HG03432 (cell line): ENCODE data around the gene ARMC3.

Experiments
- ATAC-seq: cut with Tn5 transposase; IDR thresholded peaks from one replicate; pipeline ENCODE4 v1.9.1; 2021; ENCODE audit warnings: mild to moderate bottlenecking, moderate library complexity; ENCODE audit not compliant: unreplicated experiment

Gene ARMC3

DNA sequence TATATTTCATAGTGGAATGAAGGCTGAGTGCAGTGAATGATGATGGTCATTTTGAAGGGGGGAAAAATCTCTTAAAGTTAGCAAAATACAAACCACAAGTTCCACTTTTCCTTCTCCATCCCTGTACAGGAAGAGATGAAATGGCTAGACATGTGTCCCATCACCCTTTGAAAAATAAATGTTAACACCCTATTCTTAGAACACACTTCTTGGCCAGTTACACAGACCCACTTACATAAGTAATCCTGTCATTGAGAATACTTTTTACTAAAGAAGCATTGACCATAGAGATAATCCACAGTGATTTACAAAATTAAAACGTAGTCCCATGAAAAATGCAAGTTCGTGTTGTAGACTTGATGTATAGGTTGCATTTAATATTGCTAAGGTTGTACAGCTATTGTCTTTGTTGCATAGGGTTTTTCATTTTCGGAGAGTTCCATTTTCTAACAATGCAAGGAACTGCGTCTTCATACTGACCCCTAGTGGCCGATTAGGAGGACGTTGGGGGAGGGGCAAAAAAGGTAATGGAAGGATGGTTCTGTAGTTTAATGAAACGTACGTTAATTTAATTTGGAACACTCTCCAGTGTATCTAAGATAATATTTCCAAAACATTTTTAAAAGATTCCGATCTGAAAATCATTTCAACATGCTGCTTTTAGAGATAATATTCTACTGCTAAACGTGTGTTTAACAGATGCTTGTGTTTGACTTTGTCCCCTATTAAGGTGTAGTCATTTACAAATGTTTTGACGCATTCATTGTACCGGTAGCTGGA, 60.9 kb downstream of the ARMC3 start:
- peak; percentile 50 for ATAC-seq

DNA sequence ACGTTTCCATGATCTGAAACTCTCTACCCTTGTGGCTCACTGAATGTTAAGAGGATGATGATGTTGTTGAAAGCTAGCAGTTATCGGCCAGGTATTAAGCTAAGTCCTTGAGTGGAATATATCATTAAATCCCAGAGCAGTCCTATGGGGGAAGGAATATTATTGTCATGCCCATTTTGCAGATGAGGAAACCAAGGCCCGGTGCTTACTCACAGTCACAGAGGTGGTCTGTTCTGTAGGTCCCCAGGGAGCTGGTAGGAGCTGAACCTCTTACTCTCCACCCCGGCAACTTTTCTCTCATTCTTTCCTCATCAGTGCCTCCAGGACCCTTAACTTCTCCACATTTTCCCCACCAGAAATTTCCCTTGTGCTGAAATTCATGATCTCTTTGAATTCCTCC, 62.6 kb downstream of the ARMC3 start:
- ATAC-seq, result no peak

DNA sequence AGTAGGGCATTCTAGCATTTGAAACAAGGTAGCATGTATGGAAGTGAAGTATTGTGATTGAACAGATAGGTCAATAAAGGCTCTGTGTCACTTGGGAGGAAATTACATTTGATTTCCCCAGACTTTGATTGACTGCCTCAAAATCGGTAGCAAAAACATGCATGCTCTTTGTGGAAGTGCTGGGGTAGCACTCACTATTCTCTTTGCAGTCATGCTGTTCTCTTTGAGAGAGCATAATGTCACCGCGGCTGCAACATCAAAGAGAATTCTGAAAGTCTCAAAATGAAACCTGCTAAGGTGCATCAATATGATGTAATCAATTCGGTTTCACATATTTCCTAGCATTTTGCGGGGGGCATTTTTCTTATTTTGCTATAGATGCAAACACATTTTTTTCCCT, 64.2 kb downstream of the ARMC3 start:
- ATAC-seq, result no peak

DNA sequence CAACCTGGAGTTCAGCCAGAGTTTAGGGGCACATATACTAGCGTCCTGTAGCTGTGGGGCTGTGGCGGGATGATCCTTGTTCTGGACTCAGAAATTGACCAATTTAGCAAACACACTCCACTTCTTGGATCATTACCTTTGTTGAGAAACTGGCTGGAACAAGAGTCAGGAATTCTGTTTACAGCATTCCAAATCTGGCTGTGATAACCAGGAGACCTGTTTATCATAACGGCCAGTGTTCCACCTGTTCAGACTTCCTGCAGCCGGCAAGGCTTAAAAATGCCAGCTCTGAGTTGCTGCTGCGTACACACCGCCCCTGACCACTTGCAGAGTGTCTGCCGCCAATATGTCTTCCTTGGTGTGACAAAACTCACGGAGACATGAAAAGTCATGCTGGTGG, 64.8 kb downstream of the ARMC3 start:
- ATAC-seq, result no peak

DNA sequence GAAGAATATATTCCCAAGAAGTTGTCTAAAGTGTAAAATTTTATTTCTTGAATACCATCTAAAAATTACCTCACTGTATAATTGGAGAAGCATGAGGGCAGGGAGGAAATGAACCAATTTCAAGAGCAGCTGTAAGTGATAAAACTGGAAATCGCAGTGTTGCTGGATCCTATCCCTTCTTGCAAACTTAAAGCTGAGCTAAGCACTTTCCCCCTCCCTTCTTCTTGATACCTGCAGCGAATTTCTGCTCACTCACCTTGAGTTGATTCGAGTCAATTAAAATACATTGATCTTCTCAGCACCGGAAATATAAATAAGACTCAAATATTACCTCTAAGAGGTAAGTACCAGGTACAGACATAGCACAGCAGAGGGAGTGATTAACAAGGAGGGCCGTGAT, 65.5 kb downstream of the ARMC3 start:
- ATAC-seq, result no peak

DNA sequence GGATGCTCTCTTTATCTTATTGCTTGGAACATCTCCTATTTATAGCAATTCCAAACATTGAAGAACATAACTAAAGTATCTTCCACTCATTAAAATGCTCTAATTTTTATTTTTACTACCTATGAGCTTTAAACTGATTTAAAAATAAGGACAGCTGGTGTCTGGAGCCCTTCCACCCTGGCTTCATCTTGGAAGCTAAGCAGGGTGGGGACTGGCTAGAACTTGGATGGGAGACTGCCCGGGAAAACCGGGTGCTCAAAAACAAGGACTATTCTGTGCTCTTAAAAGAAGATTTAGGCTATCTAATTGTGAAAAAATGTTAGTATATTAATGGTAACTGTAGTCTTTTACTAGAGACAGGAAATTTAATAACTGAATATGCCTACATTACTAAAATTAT, 69.2 kb downstream of the ARMC3 start:
- no peak for ATAC-seq

DNA sequence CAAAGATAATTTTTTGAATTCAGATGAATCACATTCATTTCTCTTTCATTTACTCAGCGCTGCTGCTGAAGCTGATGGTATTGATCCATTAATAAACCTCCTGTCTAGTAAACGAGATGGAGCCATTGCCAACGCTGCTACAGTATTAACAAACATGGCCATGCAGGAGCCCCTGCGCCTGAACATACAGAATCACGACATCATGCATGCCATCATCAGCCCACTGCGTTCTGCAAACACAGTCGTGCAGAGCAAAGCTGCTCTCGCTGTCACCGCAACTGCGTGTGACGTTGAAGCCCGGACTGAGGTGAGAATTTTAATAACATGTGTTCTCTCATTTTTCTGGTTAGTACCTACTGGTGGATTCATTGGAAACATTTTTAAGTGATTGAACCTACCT, 70.2 kb downstream of the ARMC3 start:
- no peak for ATAC-seq

DNA sequence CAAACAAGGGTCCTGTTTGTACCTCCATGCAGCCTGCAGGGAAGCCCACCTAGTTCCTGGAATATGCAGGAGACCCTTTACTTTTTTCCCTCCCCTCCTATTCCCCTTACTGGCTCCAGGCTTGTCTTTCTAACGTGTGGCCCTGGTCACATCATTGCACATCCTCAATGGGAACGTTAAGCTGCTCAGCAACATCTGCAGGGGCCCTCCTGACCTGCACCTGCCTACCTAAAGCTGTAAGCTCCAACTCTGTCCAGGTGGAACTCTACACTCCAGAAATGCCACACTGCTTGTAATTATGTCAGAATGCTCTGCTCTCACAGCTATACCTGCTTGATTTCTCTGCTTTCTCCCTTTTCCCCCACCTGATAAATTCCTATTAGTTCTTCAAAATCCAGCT, 72.1 kb downstream of the ARMC3 start:
- ATAC-seq, result no peak

DNA sequence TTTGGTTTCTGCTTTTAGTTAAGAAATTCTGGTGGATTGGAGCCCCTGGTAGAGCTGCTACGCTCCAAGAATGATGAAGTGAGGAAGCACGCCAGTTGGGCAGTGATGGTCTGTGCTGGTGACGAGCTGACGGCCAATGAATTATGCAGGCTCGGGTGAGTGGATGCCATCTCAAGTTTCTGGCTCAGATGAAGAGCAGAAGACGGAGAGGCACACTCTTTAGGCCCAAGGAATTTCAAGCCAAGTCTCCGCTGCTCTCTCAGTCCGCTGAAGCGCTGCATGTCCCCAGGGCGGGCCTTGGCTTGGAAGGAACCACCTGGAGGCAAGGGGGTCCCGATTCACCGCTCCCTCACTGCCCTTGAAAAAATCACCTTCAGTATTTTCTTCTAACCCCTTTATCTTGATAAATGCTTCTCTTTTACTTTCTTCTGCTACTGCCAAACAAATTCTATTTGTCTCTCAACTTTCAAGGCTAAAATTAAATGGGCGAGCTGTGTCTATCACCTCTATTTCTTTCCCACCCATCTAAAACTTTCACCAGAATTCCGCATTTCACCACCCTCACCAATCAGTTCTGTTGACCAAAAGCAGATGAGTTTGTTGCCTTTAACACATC, 74.2 kb downstream of the ARMC3 start:
- no peak for ATAC-seq

DNA sequence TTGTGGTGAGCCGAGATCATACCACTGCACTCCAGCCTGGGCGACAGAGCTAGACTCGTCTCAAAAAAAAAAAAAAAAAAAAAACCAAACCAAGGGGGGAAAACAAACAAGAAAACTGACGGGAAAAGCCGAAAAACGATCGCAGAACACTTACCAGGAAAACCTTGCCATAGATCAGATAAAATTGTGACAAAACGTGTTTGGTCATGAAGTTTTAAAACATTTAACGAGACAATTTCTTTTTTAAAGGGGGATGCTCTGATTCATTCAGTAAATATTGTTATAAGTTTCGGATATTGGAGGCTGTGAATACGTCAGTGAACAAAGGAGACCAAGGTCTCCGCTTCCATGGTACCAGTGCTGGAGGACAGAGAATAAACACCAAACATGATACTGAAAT, 77.3 kb downstream of the ARMC3 start:
- ATAC-seq, result no peak

DNA sequence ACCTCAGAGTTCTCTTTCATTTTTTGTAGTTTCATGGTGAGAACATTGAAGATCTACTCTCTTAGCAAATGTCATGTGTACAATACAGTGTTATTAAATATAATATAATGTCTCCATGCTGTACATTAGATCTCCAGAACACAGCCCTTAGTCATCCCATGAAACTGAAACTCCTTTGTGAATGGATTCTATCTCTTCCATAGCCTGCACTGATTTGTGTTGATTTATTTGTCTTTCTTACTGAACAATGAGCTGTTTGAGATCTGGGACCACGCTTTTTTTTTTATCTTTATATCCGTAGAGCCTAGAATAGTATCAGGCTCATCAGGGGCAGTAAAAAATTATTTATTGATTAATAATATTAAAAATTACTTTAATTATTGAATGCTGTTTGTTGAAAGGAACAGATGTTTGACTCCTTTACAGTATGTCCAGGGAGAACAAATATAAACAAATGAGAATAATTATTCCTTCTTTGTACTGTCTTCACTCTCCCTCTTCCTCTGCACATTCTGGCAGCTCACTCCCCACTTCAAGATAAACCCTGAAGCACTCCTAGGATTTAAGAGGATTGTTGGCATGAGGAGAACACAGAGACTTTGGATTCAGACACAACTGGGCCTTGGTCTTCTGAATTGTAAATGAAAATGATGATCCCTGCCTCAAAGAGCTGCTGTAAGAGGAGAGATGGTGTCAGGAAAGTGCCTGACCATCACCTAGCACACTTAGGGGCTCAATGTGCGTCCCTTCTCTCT, 85.9 kb downstream of the ARMC3 start:
- ATAC-seq, result no peak

DNA sequence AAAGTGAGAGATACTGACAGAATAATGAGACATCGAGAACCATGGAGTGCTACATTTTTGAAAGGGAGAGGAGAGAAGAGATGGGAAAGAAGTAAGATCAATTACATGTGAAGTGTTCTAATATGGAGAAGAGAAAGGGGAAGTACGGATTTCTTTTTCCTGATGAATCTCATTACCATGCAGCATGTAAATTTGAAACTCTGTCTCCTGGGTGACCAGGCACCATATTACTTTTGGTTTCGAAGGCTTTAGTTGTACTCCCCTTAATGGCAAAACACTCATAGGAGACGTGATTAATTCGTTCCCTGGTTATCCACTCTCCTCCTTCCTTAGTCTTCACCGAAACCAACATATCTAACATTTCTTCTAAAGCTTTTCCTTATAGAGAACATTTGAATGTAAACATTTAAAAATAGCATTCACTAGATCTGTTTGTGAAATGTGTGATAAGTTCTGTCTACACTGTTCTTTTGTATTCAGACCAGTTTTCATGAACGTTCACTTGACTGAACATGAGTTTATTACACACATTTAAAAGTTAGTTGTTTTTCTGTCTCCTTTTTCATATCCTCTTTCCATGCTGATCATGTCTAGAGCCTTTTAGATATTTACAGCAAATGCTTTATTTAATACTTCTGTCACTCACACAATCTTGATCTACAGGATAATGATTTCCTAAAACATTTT, 87.3 kb downstream of the ARMC3 start:
- ATAC-seq, result peak; percentile 99

DNA sequence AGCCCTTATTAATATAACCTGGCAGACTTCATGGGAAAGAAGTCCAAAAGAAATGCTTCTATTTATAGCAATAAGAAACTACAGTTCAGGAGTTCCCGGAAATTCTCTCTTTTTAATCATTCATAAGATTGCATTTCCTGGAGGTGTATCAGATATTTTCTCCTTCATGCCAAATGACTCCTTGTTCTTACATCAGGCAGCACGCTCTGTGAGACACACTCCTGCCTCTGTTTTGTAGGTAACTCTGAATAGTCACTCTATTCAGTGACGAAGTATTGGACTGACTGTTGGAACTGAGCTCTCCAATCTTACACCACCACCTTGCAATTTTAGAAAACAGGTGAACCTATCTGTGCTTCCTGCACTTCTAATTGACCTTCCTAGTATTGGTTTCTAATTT, 88.8 kb downstream of the ARMC3 start:
- no peak for ATAC-seq

DNA sequence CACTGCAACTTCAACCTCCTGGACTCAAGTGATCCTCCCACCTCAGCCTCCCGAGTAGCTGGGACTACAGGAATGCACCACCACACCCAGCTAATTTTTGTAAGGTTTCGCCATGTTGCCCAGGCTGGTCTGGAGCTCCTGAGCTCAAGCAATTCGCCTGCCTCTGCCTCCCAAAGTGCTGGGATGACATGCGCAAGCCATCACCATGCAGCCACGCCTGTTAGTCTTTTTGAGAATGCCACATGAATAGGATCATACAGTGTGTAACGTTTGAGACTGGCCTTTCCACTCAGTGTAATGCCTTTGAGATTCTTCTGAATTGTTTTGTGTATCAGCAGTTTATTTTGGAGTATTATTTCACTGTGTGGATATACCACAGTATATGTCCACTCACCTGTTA, 91.8 kb downstream of the ARMC3 start:
- ATAC-seq, result no peak

DNA sequence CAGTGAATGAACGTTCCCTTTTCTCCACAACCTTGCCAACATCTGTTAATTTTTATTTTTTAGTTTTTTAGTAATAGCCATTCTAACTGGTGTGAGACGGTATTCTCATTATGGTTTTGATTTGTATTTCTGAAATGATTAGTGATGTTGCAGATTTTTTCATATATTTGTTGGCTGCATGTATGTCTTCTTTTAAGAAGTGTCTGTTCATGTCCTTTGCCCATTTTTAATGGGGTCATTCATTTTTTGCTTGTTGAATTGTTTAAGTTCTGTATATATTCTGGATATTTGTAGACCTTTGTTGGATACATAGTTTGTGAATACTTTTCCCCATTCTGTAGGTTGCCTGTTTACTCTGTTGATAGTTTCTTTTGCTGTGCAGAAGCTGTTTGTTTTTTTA, 93.6 kb downstream of the ARMC3 start:
- ATAC-seq, result no peak

DNA sequence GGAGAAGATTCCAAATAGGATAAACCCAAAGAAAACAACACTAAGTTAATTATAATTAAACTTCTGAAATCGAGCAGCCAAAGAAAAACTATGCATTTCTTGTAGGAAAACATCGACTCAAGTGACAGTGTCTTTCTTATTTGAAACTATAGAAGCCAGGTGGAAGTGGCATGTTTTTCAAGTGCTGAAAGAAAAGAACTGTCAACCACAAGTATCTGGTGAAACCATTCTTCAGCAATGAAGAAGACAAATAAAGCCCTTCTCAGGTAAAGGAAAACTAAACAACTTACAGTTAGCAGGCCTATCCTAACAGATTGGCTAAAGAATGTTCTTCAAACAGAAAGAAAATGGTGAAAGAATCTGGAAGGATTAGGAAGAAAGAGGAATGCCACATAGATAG, 96.1 kb downstream of the ARMC3 start:
- no peak for ATAC-seq

DNA sequence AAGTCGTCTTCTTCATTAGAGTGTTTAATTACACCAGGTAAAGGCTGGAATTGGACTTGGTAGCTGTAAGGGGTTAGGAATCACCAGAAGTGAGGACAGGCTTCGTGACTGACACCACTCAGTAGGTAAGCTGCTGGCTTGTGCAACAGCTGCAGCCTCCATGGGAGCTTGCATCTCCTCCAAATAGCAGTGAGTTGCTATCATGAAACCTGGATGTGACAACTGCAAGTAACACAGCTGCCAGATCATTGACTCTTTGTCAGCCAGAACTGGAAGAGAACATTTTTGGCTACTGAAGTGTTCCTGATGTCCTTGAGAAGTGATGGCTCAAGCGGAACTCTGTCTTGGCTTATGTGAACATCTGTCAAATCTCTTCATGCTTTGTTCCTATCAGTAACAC, 103.5 kb downstream of the ARMC3 start:
- no peak for ATAC-seq

DNA sequence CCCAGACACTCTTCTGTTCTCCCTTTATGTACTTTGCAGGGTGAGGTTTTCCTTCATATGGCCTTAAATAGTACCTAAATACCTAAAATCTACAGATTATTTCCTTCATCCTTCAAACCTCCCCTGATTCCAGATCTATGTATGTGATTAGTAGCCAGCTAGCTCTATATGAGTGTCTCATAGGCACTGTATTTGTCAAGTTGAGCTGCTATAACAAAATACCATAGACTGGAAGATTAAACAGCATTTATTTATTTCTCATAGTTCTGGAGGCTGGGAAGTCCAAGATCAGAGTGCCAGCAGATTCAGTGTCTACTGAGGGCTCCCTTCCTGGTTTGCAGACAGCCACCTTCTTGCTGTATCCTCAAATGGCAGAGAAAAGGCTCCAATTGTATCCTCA, 106.9 kb downstream of the ARMC3 start:
- no peak for ATAC-seq

DNA sequence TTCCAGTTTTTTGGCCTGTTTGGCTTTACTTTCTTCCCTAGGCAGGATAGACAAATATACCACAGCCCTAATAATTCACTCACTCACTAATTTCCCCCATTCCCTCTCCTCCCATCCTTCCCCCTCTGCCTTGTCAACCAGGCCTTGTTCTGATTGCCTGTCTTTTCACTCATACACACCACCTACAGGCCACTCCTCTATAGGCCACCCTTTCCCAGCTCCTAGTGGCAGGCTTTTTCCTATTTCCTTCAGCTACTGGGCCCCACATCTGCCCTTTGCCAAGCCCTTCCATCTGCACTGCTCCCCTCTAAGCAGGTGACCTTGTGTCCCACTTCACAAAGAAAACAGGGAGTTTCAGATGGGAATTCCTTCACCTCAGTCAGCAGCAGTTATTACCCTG, 107.7 kb downstream of the ARMC3 start:
- ATAC-seq, result no peak

DNA sequence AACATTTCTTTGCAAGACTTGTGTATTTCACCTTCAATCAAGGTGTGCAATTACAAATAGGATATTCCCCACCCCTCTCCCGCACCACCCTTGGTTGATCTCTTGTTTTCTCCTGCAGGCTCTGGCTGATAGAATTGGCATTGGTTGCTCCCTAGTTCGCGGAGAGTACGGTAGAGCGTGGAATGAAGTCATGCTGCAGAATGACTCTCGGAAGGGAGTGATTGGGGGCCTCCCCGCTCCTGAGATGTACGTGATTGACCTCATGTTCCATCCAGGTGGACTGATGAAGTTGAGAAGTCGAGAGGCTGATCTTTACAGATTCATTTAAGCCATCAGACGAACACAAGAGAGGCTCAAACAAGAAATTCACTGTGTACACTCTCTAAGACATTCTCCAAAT, 109.3 kb downstream of the ARMC3 start:
- ATAC-seq, result no peak

DNA sequence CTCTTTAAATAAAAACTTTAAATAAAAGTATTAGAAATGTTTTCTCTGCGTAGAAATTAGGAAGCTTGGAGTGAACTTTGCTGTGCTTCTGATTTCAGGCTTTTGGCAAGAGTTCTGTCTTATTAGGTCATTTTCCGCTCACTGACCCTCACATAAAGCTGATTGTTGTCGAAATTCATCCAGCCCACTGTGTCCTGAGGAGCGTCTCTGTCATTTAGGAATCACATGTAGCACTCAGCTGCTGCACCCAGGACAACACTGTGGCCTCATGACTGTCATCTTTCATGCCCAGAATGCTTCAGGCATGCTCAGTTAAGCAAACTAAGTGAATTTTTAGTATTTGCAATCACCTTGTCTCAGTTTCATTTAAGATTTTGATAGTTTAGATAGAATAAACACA, 109.7 kb downstream of the ARMC3 start:
- no peak for ATAC-seq

DNA sequence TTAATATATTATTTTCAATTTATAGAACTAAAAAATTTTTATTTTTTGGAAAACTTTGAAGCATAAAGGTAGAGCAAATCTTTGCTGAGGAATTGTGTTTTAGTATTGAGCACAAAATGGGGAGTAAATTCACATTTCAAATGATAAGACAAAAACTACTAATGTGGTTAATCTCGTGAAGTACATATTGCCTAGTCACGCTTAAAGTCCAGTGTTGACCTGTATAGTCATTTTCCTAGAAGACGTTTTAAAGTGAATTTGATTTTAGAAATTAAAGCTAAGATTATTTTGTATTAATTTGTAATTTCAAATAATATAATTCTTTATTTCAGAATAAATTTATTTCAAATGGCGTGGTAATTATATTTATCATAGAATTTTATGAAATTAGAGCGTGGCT, 110.3 kb downstream of the ARMC3 start:
- no peak for ATAC-seq
